PC-3 (cell line): ENCODE data around the gene TIAM1. TPM values are rescaled to one million over a fixed set of nuclear protein-coding genes. Genes with fewer than 3 reads are reported as not detected.

ENCODE experiments used
- ATAC-seq: fragments of 200-7000 bp; cut with Tn5 transposase; 2 replicates; pipeline ENCODE4 v1.9.1; 2020; ENCODE audit warnings: mild to moderate bottlenecking, moderate library complexity
- BruUV-seq: library from RNA; stranded (reverse); fragments of 400-500 nt; replicated peaks from 2 replicates; lab custom pipeline; 2021; lab: Mats Ljungman, UMichigan
- CTCF ChIA-PET: fragments of 300-600 bp; sonication (Branson Sonifier 250); formaldehyde crosslinking; loops from one replicate; lab custom pipeline; 2022; ENCODE audit warnings: antibody characterized with exemption; lab: Charles Lee
- POLR2A ChIA-PET: fragments of 300-600 bp; sonication (Branson Sonifier 250); formaldehyde crosslinking; loops from one replicate; lab custom pipeline; 2022; ENCODE audit warnings: antibody characterized with exemption; ENCODE audit not compliant: unreplicated experiment; lab: Charles Lee
- DNase-seq: peaks from one replicate; pipeline ENCODE4 v3.0.0-alpha.2; 2015
- H2AFZ ChIP-seq: fragments of 300-600 bp; sonication (generic); 2 replicates; pipeline ENCODE4 v1.6.0; 2016; ENCODE audit warnings: antibody characterized with exemption, low read length
- H3F3A ChIP-seq: fragments of 300-600 bp; sonication (generic); one replicate; pipeline ENCODE4 v1.6.0; 2017; ENCODE audit warnings: antibody characterized with exemption, low read length, control low read depth, mild to moderate bottlenecking; ENCODE audit not compliant: unreplicated experiment
- H3K27ac ChIP-seq: fragments of 300-600 bp; sonication (generic); 2 replicates; pipeline ENCODE4 v1.5.1; 2016; ENCODE audit warnings: mild to moderate bottlenecking, low read length
- H3K27me3 ChIP-seq: fragments of 300-600 bp; sonication (generic); 2 replicates; pipeline ENCODE4 v1.6.1; 2016; ENCODE audit warnings: low read length, mixed read lengths
- H3K36me3 ChIP-seq: fragments of 300-600 bp; sonication (generic); 2 replicates; pipeline ENCODE4 v1.6.1; 2016; ENCODE audit warnings: low read depth, mixed run types, low read length, mixed read lengths
- H3K4me1 ChIP-seq: fragments of 300-600 bp; sonication (generic); 2 replicates; pipeline ENCODE4 v1.5.1; 2016; ENCODE audit warnings: low read length; ENCODE audit not compliant: insufficient read depth
- H3K4me2 ChIP-seq: fragments of 300-600 bp; sonication (generic); 2 replicates; pipeline ENCODE4 v1.6.0; 2016; ENCODE audit warnings: low read length
- H3K4me3 ChIP-seq: fragments of 300-600 bp; sonication (generic); 2 replicates; pipeline ENCODE4 v1.5.1; 2016; ENCODE audit warnings: mild to moderate bottlenecking, low read length, mixed read lengths
- H3K79me2 ChIP-seq: fragments of 300-600 bp; sonication (generic); 2 replicates; pipeline ENCODE4 v1.6.1; 2017; ENCODE audit warnings: low read length, mixed read lengths
- H3K9ac ChIP-seq: fragments of 300-600 bp; sonication (generic); 2 replicates; pipeline ENCODE4 v1.6.0; 2016; ENCODE audit warnings: mild to moderate bottlenecking, low read length
- H3K9me2 ChIP-seq: fragments of 300-600 bp; sonication (generic); replicated peaks from 2 replicates; pipeline ENCODE4 v1.6.1; 2016; ENCODE audit warnings: mixed run types, low read length, mixed read lengths
- H3K9me3 ChIP-seq: fragments of 300-600 bp; sonication (generic); 2 replicates; pipeline ENCODE4 v1.6.1; 2016; ENCODE audit warnings: low read length, mixed read lengths
- H4K20me1 ChIP-seq: fragments of 300-600 bp; sonication (generic); 2 replicates; pipeline ENCODE4 v1.6.1; 2016; ENCODE audit warnings: low read length, mixed read lengths
- EZH2 ChIP-seq: fragments of 300-600 bp; sonication (generic); IDR thresholded peaks from one replicate; pipeline ENCODE4 v1.6.1; 2017; ENCODE audit warnings: antibody characterized with exemption, mild to moderate bottlenecking, low read length; ENCODE audit not compliant: unreplicated experiment
- EZH2phosphoT487 ChIP-seq: fragments of 300-600 bp; sonication (generic); IDR thresholded peaks from 2 replicates; pipeline ENCODE4 v1.6.1; 2018; ENCODE audit warnings: mild to moderate bottlenecking, antibody characterized with exemption, low read length, borderline replicate concordance
- intact Hi-C: fragments of 100-400 bp; cut with micrococcal nuclease; formaldehyde crosslinking; loops from 2 replicates; pipeline ENCODE4 v1.9.0; 2023
- total RNA-seq: library from RNA; depleted of rRNA; stranded (reverse); fragments of >200 nt; gene quantifications from 2 replicates; pipeline ENCODE4 v1.2.3, GENCODE V29; 2014
- TF ChIP-seq, protein P1 (sequence below): fragments of 300-600 bp; sonication (generic); conservative IDR thresholded peaks from 2 replicates; pipeline ENCODE4 v1.5.1; 2017; ENCODE audit warnings: antibody characterized with exemption, low read depth, mild to moderate bottlenecking, low read length

TIAM1 gene
- total RNA-seq, 1 experiment from 2014 or later: 19.1 TPM

GRCh38 chr21:31289702-31290101 lies 54.4 kb downstream of the TIAM1 start:
- BruUV-seq: no TSS peak
- TF ChIP-seq, protein P1, sequence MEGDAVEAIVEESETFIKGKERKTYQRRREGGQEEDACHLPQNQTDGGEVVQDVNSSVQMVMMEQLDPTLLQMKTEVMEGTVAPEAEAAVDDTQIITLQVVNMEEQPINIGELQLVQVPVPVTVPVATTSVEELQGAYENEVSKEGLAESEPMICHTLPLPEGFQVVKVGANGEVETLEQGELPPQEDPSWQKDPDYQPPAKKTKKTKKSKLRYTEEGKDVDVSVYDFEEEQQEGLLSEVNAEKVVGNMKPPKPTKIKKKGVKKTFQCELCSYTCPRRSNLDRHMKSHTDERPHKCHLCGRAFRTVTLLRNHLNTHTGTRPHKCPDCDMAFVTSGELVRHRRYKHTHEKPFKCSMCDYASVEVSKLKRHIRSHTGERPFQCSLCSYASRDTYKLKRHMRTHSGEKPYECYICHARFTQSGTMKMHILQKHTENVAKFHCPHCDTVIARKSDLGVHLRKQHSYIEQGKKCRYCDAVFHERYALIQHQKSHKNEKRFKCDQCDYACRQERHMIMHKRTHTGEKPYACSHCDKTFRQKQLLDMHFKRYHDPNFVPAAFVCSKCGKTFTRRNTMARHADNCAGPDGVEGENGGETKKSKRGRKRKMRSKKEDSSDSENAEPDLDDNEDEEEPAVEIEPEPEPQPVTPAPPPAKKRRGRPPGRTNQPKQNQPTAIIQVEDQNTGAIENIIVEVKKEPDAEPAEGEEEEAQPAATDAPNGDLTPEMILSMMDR: no peak
- no peak for TF ChIP-seq EZH2phosphoT487
- H3K36me3 ChIP-seq: no peaks in the 10 kb centered on the region
- ChIA-PET POLR2A (no interaction called here), CTCF (no interaction called here)
- peaks cover 25% of the 10 kb centered on the region for H3K4me1 ChIP-seq
- H3K27ac ChIP-seq: no peak overlapping the region
- H3K9me2 ChIP-seq: no peaks in the 10 kb centered on the region
- ATAC-seq (no peak), DNase-seq (no peak)
- no peaks in the 10 kb centered on the region for H3K79me2 ChIP-seq
- H3K9ac ChIP-seq: no peak overlapping the region
- H3K4me3 ChIP-seq: no peak overlapping the region
- no peak overlapping the region for H2AFZ ChIP-seq
- no peaks in the 10 kb centered on the region for H3K27me3 ChIP-seq
- no peak overlapping the region for H3K4me2 ChIP-seq
- H3K9me3 ChIP-seq: no peaks in the 10 kb centered on the region
- no peaks in the 10 kb centered on the region for H4K20me1 ChIP-seq
- no peaks in the 10 kb centered on the region for H3F3A ChIP-seq
- intact Hi-C loops: no loop called here

GRCh38 chr21:31288191-31288590 lies 55.9 kb downstream of the TIAM1 start:
- ATAC-seq (no peak), DNase-seq (no peak)
- peaks cover 12% of the 10 kb centered on the region for H3K4me1 ChIP-seq
- H3F3A ChIP-seq: no peaks in the 10 kb centered on the region
- no peak overlapping the region for H3K27ac ChIP-seq
- no peak overlapping the region for H3K4me2 ChIP-seq
- BruUV-seq: no TSS peak
- intact Hi-C loops: no loop called here
- no peak overlapping the region for H3K9ac ChIP-seq
- H3K4me3 ChIP-seq: no peak overlapping the region
- H3K36me3 ChIP-seq: no peaks in the 10 kb centered on the region
- no peaks in the 10 kb centered on the region for H3K9me2 ChIP-seq
- POLR2A ChIA-PET: no interaction called here
- H3K27me3 ChIP-seq: no peaks in the 10 kb centered on the region
- TF ChIP-seq, protein P1: no peak
- TF ChIP-seq EZH2: no peak
- no peaks in the 10 kb centered on the region for H3K79me2 ChIP-seq
- no peaks in the 10 kb centered on the region for H4K20me1 ChIP-seq
- CTCF ChIA-PET: no interaction called here
- H3K9me3 ChIP-seq: no peaks in the 10 kb centered on the region
- no peak overlapping the region for H2AFZ ChIP-seq

DNA sequence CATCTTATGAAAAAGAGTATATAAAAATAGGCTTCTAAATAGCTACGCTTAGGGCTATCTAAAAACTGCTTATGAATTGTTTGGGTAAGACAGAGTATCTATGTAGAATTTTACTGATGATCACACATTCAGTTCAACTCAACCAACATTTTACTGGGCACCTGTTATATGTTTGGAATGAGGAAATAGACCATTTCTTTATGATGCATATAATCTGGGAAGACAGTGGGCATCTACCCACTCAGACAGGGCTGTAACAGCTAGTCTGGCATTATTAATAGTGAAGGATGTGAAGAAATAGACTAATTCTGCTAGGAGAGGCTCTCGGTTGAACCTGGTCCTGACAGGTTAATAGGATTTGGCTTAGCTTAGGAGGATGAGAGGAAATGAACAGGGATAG lies 56.9 kb downstream of the TIAM1 start:
- intact Hi-C loops: no loop called here
- Histone ChIP-seq H3K9me2 (no peaks in the 10 kb centered on the region), H3K4me1 (peaks cover 22% of the 10 kb centered on the region), H3K9me3 (no peaks in the 10 kb centered on the region), H3K9ac (no peak overlapping the region), H3K27ac (no peak overlapping the region), H3K27me3 (no peaks in the 10 kb centered on the region), H3K4me3 (no peak overlapping the region), H3K36me3 (no peaks in the 10 kb centered on the region), H2AFZ (no peak overlapping the region), H4K20me1 (no peaks in the 10 kb centered on the region), H3K4me2 (no peak overlapping the region), H3K79me2 (no peaks in the 10 kb centered on the region), H3F3A (no peaks in the 10 kb centered on the region)
- ChIA-PET CTCF (no interaction called here), POLR2A (no interaction called here)
- DNase-seq (no peak), ATAC-seq (no peak)
- BruUV-seq: no TSS peak
- TF ChIP-seq EZH2phosphoT487: no peak
- TF ChIP-seq, protein P1: no peak
